Endothelial cell of umbilical vein (primary cell): Measurements from ENCODE around the gene MORF4L1. TPM values are rescaled to one million over a fixed set of nuclear protein-coding genes. Genes with fewer than 3 reads are reported as not detected.

ENCODE experiments used
- BruUV-seq: library from RNA; stranded (reverse); fragments of 400-500 nt; replicated peaks from 2 replicates; lab custom pipeline; 2021; lab: Mats Ljungman, UMichigan
- CTCF ChIA-PET: fragments of 300-600, 350-600 bp; sonication (Branson Sonifier 250); formaldehyde crosslinking; loops from one replicate; lab custom pipeline; 2021; ENCODE audit warnings: antibody characterized with exemption, inconsistent platforms; lab: Charles Lee
- POLR2A ChIA-PET: fragments of 300-600, 350-600 bp; sonication (Branson Sonifier 250); formaldehyde crosslinking; loops from one replicate; lab custom pipeline; 2021; ENCODE audit warnings: antibody characterized with exemption, inconsistent platforms; lab: Charles Lee
- DNase-seq: peaks from one replicate; pipeline ENCODE4 v3.0.0-alpha.2; 2011; ENCODE audit warnings: low read depth, low spot score
- FAIRE-seq: peaks from 2 replicates; lab custom pipeline; 2011; peaks lifted over from hg19 to GRCh38; lab: Jason Lieb, UNC
- H2AFZ ChIP-seq: 2 replicates; pipeline ENCODE4 v1.6.0; 2012; ENCODE audit warnings: low read depth, low read length, control low read depth, inconsistent platforms
- H3K27ac ChIP-seq: 2 replicates; pipeline ENCODE4 v1.5.1; 2011; ENCODE audit warnings: low read depth, mild to moderate bottlenecking, control low read depth, low read length, moderate library complexity; ENCODE audit not compliant: insufficient read depth
- H3K27me3 ChIP-seq, 2 experiments: 2 replicates each; pipeline versions ENCODE4 v1.6.0 to v1.6.1; 2011; ENCODE audit warnings: low read length in 2 of 2, mixed read lengths in 1 of 2; ENCODE audit not compliant: control insufficient read depth in 2 of 2, insufficient read depth in 2 of 2
- H3K36me3 ChIP-seq, 2 experiments: 2 replicates in 1 of 2; 3 replicates in 1 of 2; pipeline ENCODE4 v1.5.1; 2011; ENCODE audit warnings: low read length in 2 of 2, mild to moderate bottlenecking in 1 of 2, moderate library complexity in 1 of 2; ENCODE audit not compliant: control insufficient read depth in 2 of 2, insufficient read depth in 2 of 2; ENCODE audit errors: extremely low read depth in 1 of 2
- H3K4me1 ChIP-seq: 3 replicates; pipeline ENCODE4 v1.5.1; 2011; ENCODE audit warnings: mild to moderate bottlenecking, low read length; ENCODE audit not compliant: control insufficient read depth, insufficient read depth; ENCODE audit errors: extremely low read depth
- H3K4me2 ChIP-seq: 2 replicates; pipeline ENCODE4 v1.6.1; 2011; ENCODE audit warnings: low read length, control low read depth, mixed read lengths; ENCODE audit not compliant: insufficient read depth
- H3K4me3 ChIP-seq, 3 experiments: fragments of 200-600 bp in 1 of 3; sonication (generic), shearing (Covaris generic) in 1 of 3; replicated peaks in 1 of 3; 2 replicates each; pipeline ENCODE4 v1.5.1; 2011 to 2016; ENCODE audit warnings: control low read depth in 3 of 3, low read length in 3 of 3, mild to moderate bottlenecking in 2 of 3, inconsistent platforms in 1 of 3, low read depth in 1 of 3, moderate library complexity in 1 of 3; ENCODE audit not compliant: insufficient read depth in 1 of 3
- H3K79me2 ChIP-seq: 2 replicates; pipeline ENCODE4 v1.6.0; 2012; ENCODE audit warnings: low read length, inconsistent platforms; ENCODE audit not compliant: control insufficient read depth, insufficient read depth
- H3K9ac ChIP-seq: replicated peaks from 2 replicates; pipeline ENCODE3; 2011; ENCODE audit warnings: low read length, control low read depth; ENCODE audit not compliant: insufficient read depth; ENCODE audit errors: extremely low read depth
- H3K9me1 ChIP-seq: replicated peaks from 3 replicates; pipeline ENCODE4 v1.6.0; 2011; ENCODE audit warnings: mild to moderate bottlenecking, low read length; ENCODE audit not compliant: control insufficient read depth, insufficient read depth; ENCODE audit errors: extremely low read depth
- H3K9me3 ChIP-seq: replicated peaks from 2 replicates; pipeline ENCODE4 v1.5.1; 2012; ENCODE audit warnings: low read length, inconsistent platforms; ENCODE audit not compliant: control insufficient read depth, insufficient read depth
- H4K20me1 ChIP-seq: replicated peaks from 2 replicates; pipeline ENCODE3; 2011; ENCODE audit warnings: mild to moderate bottlenecking, low read length; ENCODE audit not compliant: control insufficient read depth, insufficient read depth; ENCODE audit errors: extremely low read depth
- CTCF ChIP-seq, 2 donors: IDR thresholded peaks; 1 replicate in 1 of 2; 2 replicates in 1 of 2; pipeline ENCODE4 v1.5.1; 2011; ENCODE audit warnings: low read length in 2 of 2, mild to moderate bottlenecking in 2 of 2, moderate library complexity in 2 of 2, control low read depth in 1 of 2, inconsistent platforms in 1 of 2, low read depth in 1 of 2; ENCODE audit not compliant: insufficient read depth in 1 of 2; ENCODE audit errors: extremely low read depth in 1 of 2
- EZH2 ChIP-seq: IDR thresholded peaks from 2 replicates; pipeline ENCODE4 v1.6.1; 2012; ENCODE audit warnings: borderline replicate concordance, low read depth, mild to moderate bottlenecking, moderate library complexity, low read length, inconsistent platforms; ENCODE audit not compliant: severe bottlenecking
- FOS ChIP-seq: IDR thresholded peaks from 2 replicates; pipeline ENCODE4 v1.6.1; 2011; ENCODE audit warnings: mild to moderate bottlenecking, low read length, moderate library complexity, borderline replicate concordance; ENCODE audit not compliant: insufficient read depth
- GATA2 ChIP-seq: IDR thresholded peaks from 2 replicates; pipeline ENCODE4 v1.7.0; 2011; ENCODE audit warnings: low read depth, mild to moderate bottlenecking, moderate library complexity, mixed read lengths, low read length; ENCODE audit not compliant: insufficient read length, insufficient read depth
- JUN ChIP-seq: IDR thresholded peaks from 2 replicates; pipeline ENCODE4 v1.6.1; 2011; ENCODE audit warnings: borderline replicate concordance, low read depth; ENCODE audit not compliant: insufficient read length, insufficient read depth
- MYC ChIP-seq: IDR thresholded peaks from one replicate; pipeline ENCODE4 v1.6.1; 2011; ENCODE audit warnings: mild to moderate bottlenecking, low read depth, low read length
- POLR2A ChIP-seq: IDR thresholded peaks from 2 replicates; pipeline ENCODE4 v1.6.1; 2012; ENCODE audit warnings: low read depth, mild to moderate bottlenecking, control low read depth, low read length
- POLR2AphosphoS5 ChIP-seq: IDR thresholded peaks from 2 replicates; pipeline ENCODE4 v1.6.1; 2012; ENCODE audit warnings: low read depth, mild to moderate bottlenecking, control low read depth, low read length, moderate library complexity; ENCODE audit not compliant: insufficient read depth
- dilution Hi-C: fragments of 300-500 bp; cut with MboI; formaldehyde crosslinking; loops from one replicate; pipeline ENCODE4 v1.15.0; 2019; ENCODE audit warnings: low sequenced_read_pairs; ENCODE audit not compliant: extremely low pct_ligation_motif_present
- intact Hi-C: fragments of 100-400 bp; cut with micrococcal nuclease; formaldehyde crosslinking; loops from one replicate; pipeline ENCODE4 v1.10.0; 2022
- polyA plus RNA-seq, 4 experiments: library from polyadenylated mRNA; depleted of rRNA in 3 of 4; stranded (reverse) in 3 of 4; unstranded in 1 of 4; fragments of >200 nt; gene quantifications; 2 replicates each; pipeline versions ENCODE4 v1.2.1 to v1.2.3, GENCODE V29; 2011 to 2012; ENCODE audit warnings: missing spikeins in 1 of 4
- total RNA-seq: library from RNA; stranded (reverse); gene quantifications from 2 replicates; pipeline ENCODE4 v1.2.3, GENCODE V29; 2021
- TF ChIP-seq, protein P1 (sequence below): IDR thresholded peaks from 2 replicates; pipeline ENCODE4 v1.6.1; 2011; ENCODE audit not compliant: insufficient read depth, insufficient read length

Gene MORF4L1
- total and polyA plus RNA-seq, 2 donors (not counting 3 experiments of a cell fraction or from before 2014, with no cell fraction given): 164 to 404 TPM

- no peaks in the 10 kb centered on the region for H4K20me1 ChIP-seq
- no peaks in the 10 kb centered on the region for H3K9me3 ChIP-seq
- BruUV-seq: no TSS peak
- TF ChIP-seq POLR2AphosphoS5: no peak
- TF ChIP-seq GATA2: no peak
- TF ChIP-seq POLR2A: no peak
- TF ChIP-seq MYC: no peak
- TF ChIP-seq JUN: no peak
- TF ChIP-seq, protein P1, sequence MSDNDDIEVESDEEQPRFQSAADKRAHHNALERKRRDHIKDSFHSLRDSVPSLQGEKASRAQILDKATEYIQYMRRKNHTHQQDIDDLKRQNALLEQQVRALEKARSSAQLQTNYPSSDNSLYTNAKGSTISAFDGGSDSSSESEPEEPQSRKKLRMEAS: no peak
- no peak for TF ChIP-seq FOS
- TF ChIP-seq CTCF (IDR thresholded peaks at IDR 0.05; ENCODE audit: extremely low read depth in 1 of 2, insufficient read depth in 1 of 2, low read depth in 1 of 2, low read length in 2 of 2): no peak
- TF ChIP-seq EZH2: no peak
- H3K9me1 ChIP-seq: no peaks in the 10 kb centered on the region
- CTCF ChIA-PET: interaction anchor here (1.2 kb wide), 1 partner anchor 242 kb away, joined by 4 read pairs; no protein-coding TSS in a partner anchor
- intact Hi-C loops: no loop called here
- no peaks in the 10 kb centered on the region for H3K36me3 ChIP-seq
- no peak overlapping the region for H3K4me3 ChIP-seq
- H3K9ac ChIP-seq: no peak overlapping the region
- peaks cover 5% of the 10 kb centered on the region for H3K4me1 ChIP-seq
- FAIRE-seq (no peak), DNase-seq (no peak)
- no peaks in the 10 kb centered on the region for H3K79me2 ChIP-seq
- H3K27ac ChIP-seq: no peak overlapping the region
- POLR2A ChIA-PET: no interaction called here
- peaks cover 10 to 11% of the 10 kb centered on the region in 2 experiments for H3K27me3 ChIP-seq
- H2AFZ ChIP-seq: no peak overlapping the region
- dilution Hi-C loops: no loop called here
- H3K4me2 ChIP-seq: no peak overlapping the region
Observed at GRCh38 chr15:78942741-78943140, 70.1 kb downstream of the MORF4L1 start.
